Large intestine (tissue), 3 donors: ENCODE results near the gene PCDH8. TPM values are rescaled to one million over a fixed set of nuclear protein-coding genes. Genes with fewer than 3 reads are reported as not detected.
A peak's percentile ranks its signal among the peaks of the same experiment; 100 is the strongest.

Experiments used
- DNase-seq, 2 donors: peaks; one replicate each; pipeline versions ENCODE4 v3.0.0 to v3.0.0-alpha.2; 2013
- H3K27ac ChIP-seq: one replicate; pipeline ENCODE4 v1.5.1; 2013; ENCODE audit warnings: low read length
- H3K27me3 ChIP-seq: 2 replicates; pipeline ENCODE4 v1.6.1; 2013; ENCODE audit warnings: low read length; ENCODE audit not compliant: control insufficient read depth, insufficient read depth
- H3K36me3 ChIP-seq: 2 replicates; pipeline ENCODE4 v1.6.1; 2013; ENCODE audit warnings: low read length; ENCODE audit not compliant: control insufficient read depth, insufficient read depth
- H3K4me1 ChIP-seq: one replicate; pipeline ENCODE4 v1.6.1; 2013; ENCODE audit warnings: low read length; ENCODE audit not compliant: control insufficient read depth, insufficient read depth
- H3K4me3 ChIP-seq: one replicate; pipeline ENCODE4 v1.5.1; 2013; ENCODE audit warnings: low read length
- H3K9me3 ChIP-seq: one replicate; pipeline ENCODE4 v1.6.1; 2013; ENCODE audit warnings: mild to moderate bottlenecking, low read depth, low read length, moderate library complexity; ENCODE audit not compliant: control insufficient read depth
- WGBS: methylation state at CpG from one replicate; pipeline ENCODE4 v1.1.5; 2013; ENCODE audit warnings: low lambda C conversion rate; ENCODE audit not compliant: insufficient coverage; 5-methylcytosine and 5-hydroxymethylcytosine counted together
- polyA plus RNA-seq: library from polyadenylated mRNA; unstranded; fragments of 120-200 nt; gene quantifications from one replicate; pipeline ENCODE4 v1.2.1, GENCODE V29; 2013

PCDH8 gene
- polyA plus RNA-seq, 1 donor = 2.3 TPM

GRCh38 chr13:52815330-52815729, 33.1 kb downstream of the PCDH8 start:
- no CpG with 5 or more reads among the region's 26 CpGs for WGBS
- no peak for DNase-seq
- H3K27me3 ChIP-seq = no peaks in the 10 kb centered on the region
- peaks cover 19% of the 10 kb centered on the region for H3K9me3 ChIP-seq
- no peak overlapping the region for H3K4me3 ChIP-seq
- no peaks in the 10 kb centered on the region for H3K36me3 ChIP-seq
- no peaks in the 10 kb centered on the region for H3K4me1 ChIP-seq
- no peak overlapping the region for H3K27ac ChIP-seq

GRCh38 chr13:52812941-52813340, 35.5 kb downstream of the PCDH8 start:
- no CpG with 5 or more reads among the region's 3 CpGs for WGBS
- no peak for DNase-seq
- Histone ChIP-seq H3K9me3 (peaks cover 16% of the 10 kb centered on the region), H3K27me3 (no peaks in the 10 kb centered on the region), H3K36me3 (no peaks in the 10 kb centered on the region), H3K27ac (no peak overlapping the region), H3K4me3 (no peak overlapping the region), H3K4me1 (no peaks in the 10 kb centered on the region)

DNA sequence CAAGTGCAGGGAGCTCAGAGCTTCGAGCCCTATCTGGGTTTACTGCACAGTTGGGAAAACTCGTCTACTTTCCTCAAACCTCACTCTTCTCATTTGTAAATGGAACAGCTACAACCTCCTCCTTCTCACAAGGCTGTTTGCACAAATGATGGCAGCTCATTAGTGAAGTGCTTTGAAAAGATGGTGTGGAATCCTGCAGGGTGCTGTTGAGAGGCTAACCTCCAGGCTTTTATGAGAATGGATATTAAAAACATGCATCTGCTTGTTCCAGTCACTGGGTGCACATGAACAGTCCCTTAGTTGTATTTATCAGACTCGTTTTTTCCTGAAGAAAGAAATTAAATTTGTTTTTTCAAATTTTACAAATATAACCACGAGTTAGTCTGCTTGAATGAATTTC, 36.6 kb downstream of the PCDH8 start:
- WGBS = 40% methylated on average over 1 of the region's 4 CpGs
- Histone ChIP-seq H3K36me3 (no peaks in the 10 kb centered on the region), H3K4me1 (no peaks in the 10 kb centered on the region), H3K4me3 (no peak overlapping the region), H3K9me3 (peaks cover 7% of the 10 kb centered on the region), H3K27ac (no peak overlapping the region), H3K27me3 (no peaks in the 10 kb centered on the region)
- no peak for DNase-seq

DNA sequence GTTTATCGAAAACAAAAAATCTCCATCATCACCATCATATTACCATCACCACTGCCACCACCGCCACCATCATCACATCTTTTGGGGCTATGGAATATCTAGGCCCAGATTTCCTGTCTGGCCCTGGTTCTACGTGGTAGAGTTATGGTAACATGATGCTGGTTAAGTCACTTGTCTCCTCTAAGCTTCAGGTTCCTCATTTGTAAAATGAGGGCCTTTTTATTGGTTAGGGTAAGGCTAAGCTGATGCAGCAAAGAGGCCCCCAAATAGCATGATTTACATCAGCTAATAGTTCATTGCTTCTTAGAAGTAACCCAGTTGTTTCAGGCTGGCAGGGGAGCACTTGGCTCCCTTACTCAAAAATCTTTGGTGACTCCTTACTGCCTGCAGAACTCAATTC, 37.9 kb downstream of the PCDH8 start:
- DNase-seq = no peak
- no CpG with 5 or more reads among the region's 3 CpGs for WGBS
- no peak overlapping the region for H3K4me3 ChIP-seq
- H3K36me3 ChIP-seq = no peaks in the 10 kb centered on the region
- no peaks in the 10 kb centered on the region for H3K27me3 ChIP-seq
- no peak overlapping the region for H3K27ac ChIP-seq
- peaks cover 6% of the 10 kb centered on the region for H3K9me3 ChIP-seq
- H3K4me1 ChIP-seq = no peaks in the 10 kb centered on the region

GRCh38 chr13:52810011-52810410, 38.4 kb downstream of the PCDH8 start:
- peaks cover under 1% of the 10 kb centered on the region for H3K9me3 ChIP-seq
- WGBS = 57% methylated on average over 1 of the region's 5 CpGs
- no peaks in the 10 kb centered on the region for H3K27me3 ChIP-seq
- DNase-seq = no peak
- H3K36me3 ChIP-seq = no peaks in the 10 kb centered on the region
- H3K27ac ChIP-seq = no peak overlapping the region
- no peaks in the 10 kb centered on the region for H3K4me1 ChIP-seq
- no peak overlapping the region for H3K4me3 ChIP-seq

GRCh38 chr13:52809310-52809769, 39.1 kb downstream of the PCDH8 start:
- no CpG with 5 or more reads among the region's 3 CpGs for WGBS
- H3K4me1 ChIP-seq = no peaks in the 10 kb centered on the region
- no peaks in the 10 kb centered on the region for H3K27me3 ChIP-seq
- no peaks in the 10 kb centered on the region for H3K9me3 ChIP-seq
- peak; percentile 24 to 45 for DNase-seq
- no peak overlapping the region for H3K27ac ChIP-seq
- H3K36me3 ChIP-seq = no peaks in the 10 kb centered on the region
- H3K4me3 ChIP-seq = no peak overlapping the region

GRCh38 chr13:52808842-52809219, 39.6 kb downstream of the PCDH8 start:
- Histone ChIP-seq H3K9me3 (no peaks in the 10 kb centered on the region), H3K36me3 (no peaks in the 10 kb centered on the region), H3K27ac (no peak overlapping the region), H3K4me3 (no peak overlapping the region), H3K27me3 (no peaks in the 10 kb centered on the region), H3K4me1 (no peaks in the 10 kb centered on the region)
- no peak for DNase-seq
- whole genome bisulfite sequencing = no CpG with 5 or more reads among the region's 1 CpG

DNA sequence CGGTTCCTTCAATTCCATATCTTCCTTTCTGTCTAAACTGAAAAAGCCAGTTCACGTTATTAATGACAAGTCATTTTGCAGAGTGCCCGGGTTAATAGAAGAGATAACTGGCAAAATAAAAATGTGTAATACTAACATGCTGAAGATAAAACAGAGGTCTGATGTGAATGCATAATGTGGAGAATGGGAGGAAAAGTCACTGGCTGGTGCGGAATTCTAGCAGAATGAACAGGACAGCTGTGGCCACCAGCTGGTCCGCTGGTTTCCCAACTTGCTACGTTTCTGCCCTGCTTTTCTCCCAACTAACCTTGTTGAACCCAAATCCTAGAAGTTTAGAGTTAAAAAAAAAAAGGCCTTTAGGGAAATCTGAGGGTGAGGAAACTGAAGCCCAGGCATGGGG, 42.4 kb downstream of the PCDH8 start:
- Histone ChIP-seq H3K4me1 (no peaks in the 10 kb centered on the region), H3K9me3 (no peaks in the 10 kb centered on the region), H3K4me3 (no peak overlapping the region), H3K36me3 (no peaks in the 10 kb centered on the region), H3K27ac (no peak overlapping the region), H3K27me3 (no peaks in the 10 kb centered on the region)
- DNase-seq = no peak
- WGBS = 80% methylated on average over 1 of the region's 6 CpGs

DNA sequence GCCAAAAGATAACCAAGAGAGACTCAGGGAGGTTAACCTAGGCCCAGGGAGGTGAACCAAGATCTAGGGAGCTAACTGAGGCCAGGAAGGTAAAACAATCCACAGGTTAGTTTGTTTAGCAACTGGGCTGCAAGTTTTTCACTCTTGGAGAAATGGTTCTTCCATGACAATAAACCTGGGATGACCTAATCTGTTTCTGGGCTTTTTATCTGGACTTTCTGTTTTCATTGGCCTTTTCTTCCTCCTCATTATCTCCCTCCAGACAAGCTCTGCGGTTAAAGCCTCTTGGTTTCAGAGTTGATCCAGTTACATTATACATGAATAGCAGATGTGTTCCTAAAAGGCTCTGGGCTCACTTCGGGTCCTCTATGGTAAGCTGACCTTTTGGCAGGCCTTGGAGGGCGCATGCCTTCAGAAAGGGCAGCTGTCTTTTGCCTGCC, 44.2 kb downstream of the PCDH8 start:
- no peak overlapping the region for H3K4me3 ChIP-seq

DNA sequence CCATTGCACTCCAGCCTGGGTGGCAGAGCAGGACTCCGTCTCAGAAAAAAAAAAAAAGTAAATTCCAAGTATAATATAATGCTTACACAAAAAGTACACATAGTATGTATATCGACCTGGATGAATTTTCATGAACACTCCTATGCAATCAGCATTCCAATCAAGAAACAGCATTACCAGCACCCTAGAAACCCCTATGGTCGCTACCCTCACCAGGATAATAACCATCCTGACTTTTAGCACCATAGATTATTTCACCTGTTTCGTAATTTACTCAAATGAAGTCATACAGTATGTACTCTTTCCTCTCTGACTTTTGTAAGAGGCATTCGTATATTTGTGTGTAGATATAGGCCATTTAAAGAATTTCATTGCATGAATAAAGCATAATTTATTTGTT, 47.6 kb downstream of the PCDH8 start:
- no peak overlapping the region for H3K27ac ChIP-seq
- no peak overlapping the region for H3K4me3 ChIP-seq
- WGBS = 92% methylated on average over 2 of the region's 5 CpGs
- no peaks in the 10 kb centered on the region for H3K4me1 ChIP-seq
- H3K9me3 ChIP-seq = no peaks in the 10 kb centered on the region
- no peaks in the 10 kb centered on the region for H3K36me3 ChIP-seq
- no peaks in the 10 kb centered on the region for H3K27me3 ChIP-seq
- DNase-seq = no peak

More for the DNA sequence above, 44.2 kb downstream of the PCDH8 start:
- no peaks in the 10 kb centered on the region for H3K27me3 ChIP-seq
- H3K36me3 ChIP-seq = no peaks in the 10 kb centered on the region
- no peaks in the 10 kb centered on the region for H3K9me3 ChIP-seq
- no peak overlapping the region for H3K27ac ChIP-seq
- no peaks in the 10 kb centered on the region for H3K4me1 ChIP-seq
- DNase-seq = no peak
- 17% methylated on average over 1 of the region's 3 CpGs for WGBS

- no peaks in the 10 kb centered on the region for H3K9me3 ChIP-seq
- no peak overlapping the region for H3K27ac ChIP-seq
- no peak for DNase-seq
- H3K36me3 ChIP-seq = no peaks in the 10 kb centered on the region
- H3K27me3 ChIP-seq = no peaks in the 10 kb centered on the region
- no peak overlapping the region for H3K4me3 ChIP-seq
- WGBS = no CpG with 5 or more reads among the region's 1 CpG
- H3K4me1 ChIP-seq = no peaks in the 10 kb centered on the region
Measured at GRCh38 chr13:52798770-52799430, 49.5 kb downstream of the PCDH8 start.
